OCI-LY7 (cell line): ENCODE data around the gene VEZF1. TPM values are rescaled to one million over a fixed set of nuclear protein-coding genes. Genes with fewer than 3 reads are reported as not detected.

Experiments
- BruUV-seq: library from RNA; stranded (reverse); fragments of 400-500 nt; replicated peaks from 2 replicates; lab custom pipeline; 2021; lab: Mats Ljungman, UMichigan
- CTCF ChIA-PET: fragments of 300-600 bp; sonication (Branson Sonifier 250); formaldehyde crosslinking; loops from one replicate; lab custom pipeline; 2022; ENCODE audit warnings: antibody characterized with exemption; ENCODE audit not compliant: unreplicated experiment; lab: Charles Lee
- POLR2A ChIA-PET: fragments of 300-600 bp; sonication (Branson Sonifier 250); formaldehyde crosslinking; loops from one replicate; lab custom pipeline; 2022; ENCODE audit warnings: antibody characterized with exemption; lab: Charles Lee
- DNase-seq: peaks from one replicate; pipeline ENCODE4 v3.0.0-alpha.2; 2015; ENCODE audit warnings: low spot score
- H2AFZ ChIP-seq: fragments of 200-600 bp; sonication (generic), shearing (Covaris generic); 2 replicates; pipeline ENCODE4 v1.6.1; 2014; ENCODE audit warnings: mild to moderate bottlenecking, antibody characterized with exemption, low read length, moderate library complexity
- H3K27ac ChIP-seq: fragments of 200-600 bp; sonication (generic); 2 replicates; pipeline ENCODE4 v1.5.1; 2014; ENCODE audit warnings: mixed run types, low read depth, mild to moderate bottlenecking, moderate library complexity, low read length, inconsistent platforms; ENCODE audit not compliant: poor library complexity, severe bottlenecking
- H3K36me3 ChIP-seq: fragments of 200-600 bp; sonication (generic); 2 replicates; pipeline ENCODE4 v1.6.1; 2014; ENCODE audit warnings: mild to moderate bottlenecking, antibody characterized with exemption, low read length, moderate library complexity, mixed read lengths; ENCODE audit not compliant: insufficient read depth
- H3K4me1 ChIP-seq: fragments of 200-600 bp; sonication (generic); 2 replicates; pipeline ENCODE4 v1.5.1; 2014; ENCODE audit warnings: mild to moderate bottlenecking, low read length; ENCODE audit not compliant: insufficient read depth, poor library complexity, severe bottlenecking
- H3K4me2 ChIP-seq: fragments of 200-600 bp; sonication (generic); 2 replicates; pipeline ENCODE4 v1.6.1; 2014; ENCODE audit warnings: mild to moderate bottlenecking, low read length
- H3K4me3 ChIP-seq: fragments of 200-600 bp; sonication (generic); 2 replicates; pipeline ENCODE4 v1.5.1; 2014; ENCODE audit warnings: mild to moderate bottlenecking, low read depth, low read length; ENCODE audit not compliant: poor library complexity, severe bottlenecking
- H3K79me2 ChIP-seq: fragments of 200-600 bp; sonication (generic); 2 replicates; pipeline ENCODE4 v1.6.1; 2016; ENCODE audit warnings: low read depth, mild to moderate bottlenecking, low read length, moderate library complexity, mixed read lengths; ENCODE audit not compliant: insufficient read depth
- H3K9me2 ChIP-seq: fragments of 200-600 bp; sonication (generic); 2 replicates; pipeline ENCODE4 v1.6.1; 2016; ENCODE audit warnings: mild to moderate bottlenecking, low read length, mixed read lengths; ENCODE audit not compliant: insufficient read depth
- H3K9me3 ChIP-seq: fragments of 200-600 bp; sonication (generic); 2 replicates; pipeline ENCODE4 v1.6.1; 2014; ENCODE audit warnings: mild to moderate bottlenecking, mixed run types, low read length, mixed read lengths
- H4K20me1 ChIP-seq: fragments of 200-600 bp; sonication (generic); 2 replicates; pipeline ENCODE4 v1.6.1; 2014; ENCODE audit warnings: mild to moderate bottlenecking, antibody characterized with exemption, low read length, moderate library complexity, mixed read lengths; ENCODE audit not compliant: insufficient read depth
- CTCF ChIP-seq: fragments of 200-600 bp; sonication (generic); conservative IDR thresholded peaks from 2 replicates; pipeline ENCODE4 v1.5.1; 2014; ENCODE audit warnings: mild to moderate bottlenecking, antibody characterized with exemption, low read length, moderate library complexity, mixed read lengths
- EZH2phosphoT487 ChIP-seq: fragments of 200-600 bp; sonication (generic); IDR thresholded peaks from 2 replicates; pipeline ENCODE4 v1.6.1; 2018; ENCODE audit warnings: low read depth, borderline replicate concordance, mild to moderate bottlenecking, mixed run types, antibody characterized with exemption, low read length, moderate library complexity, mixed read lengths
- intact Hi-C: fragments of 100-400 bp; cut with micrococcal nuclease; formaldehyde crosslinking; loops from one replicate; pipeline ENCODE4 v1.10.0; 2022; ENCODE audit not compliant: unreplicated experiment
- total RNA-seq, 2 experiments: library from RNA; depleted of rRNA in 1 of 2; stranded (reverse); fragments of >200 nt in 1 of 2; shearing (Covaris generic) in 1 of 2; gene quantifications; 2 replicates each; pipeline ENCODE4 v1.2.3, GENCODE V29; 2014 to 2022

Gene VEZF1
- total RNA-seq, 2 experiments from 2014 or later = 22.6 to 35.4 TPM

DNA sequence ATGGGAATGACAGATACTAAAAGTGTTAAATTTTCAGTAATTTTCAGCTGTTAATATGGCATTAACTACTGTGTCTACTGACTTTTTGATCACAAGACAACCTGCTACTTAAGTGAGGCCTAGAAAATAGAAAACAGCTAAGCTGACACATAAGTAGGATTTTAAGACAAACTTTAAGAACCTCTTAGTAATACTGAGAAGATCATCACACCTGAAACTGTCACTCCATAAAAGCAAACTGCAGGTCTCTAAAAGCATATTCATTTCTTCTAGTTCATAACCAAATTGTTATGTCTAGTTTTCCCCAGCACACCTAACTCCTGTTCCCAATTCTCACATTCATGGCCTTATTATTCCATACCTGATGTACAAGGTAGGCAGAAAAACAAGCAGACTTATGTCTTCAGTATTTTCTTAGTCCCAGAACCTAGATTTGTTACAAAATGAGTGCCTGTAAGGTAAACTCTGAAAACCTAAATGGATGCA lies 11.0 kb upstream of the VEZF1 start:
- Histone ChIP-seq H3K9me2 (no peaks in the 10 kb centered on the region), H4K20me1 (peaks cover 72% of the 10 kb centered on the region), H3K4me3 (no peak overlapping the region), H3K27ac (no peak overlapping the region), H3K9me3 (no peaks in the 10 kb centered on the region), H3K79me2 (peaks cover 55% of the 10 kb centered on the region), H3K36me3 (peaks cover 77% of the 10 kb centered on the region), H3K4me1 (peaks cover 63% of the 10 kb centered on the region), H3K4me2 (peak overlapping the region; percentile 5; the same call in 1 of the 2 replicates), H2AFZ (no peak overlapping the region)
- no peak for TF ChIP-seq CTCF
- no peak for TF ChIP-seq EZH2phosphoT487
- no TSS peak for BruUV-seq
- POLR2A ChIA-PET = interaction anchor here (0.6 to 3.7 kb wide), 3 partner anchors 13 to 138 kb away, joined by 3 to 10 read pairs (median 5); no protein-coding TSS in a partner anchor
- intact Hi-C loops = no loop called here
- no peak for DNase-seq
- CTCF ChIA-PET = interaction anchor here (0.7 to 1.5 kb wide), 4 partner anchors 10 to 140 kb away, joined by 3 to 6 read pairs (median 4); no protein-coding TSS in a partner anchor

DNA sequence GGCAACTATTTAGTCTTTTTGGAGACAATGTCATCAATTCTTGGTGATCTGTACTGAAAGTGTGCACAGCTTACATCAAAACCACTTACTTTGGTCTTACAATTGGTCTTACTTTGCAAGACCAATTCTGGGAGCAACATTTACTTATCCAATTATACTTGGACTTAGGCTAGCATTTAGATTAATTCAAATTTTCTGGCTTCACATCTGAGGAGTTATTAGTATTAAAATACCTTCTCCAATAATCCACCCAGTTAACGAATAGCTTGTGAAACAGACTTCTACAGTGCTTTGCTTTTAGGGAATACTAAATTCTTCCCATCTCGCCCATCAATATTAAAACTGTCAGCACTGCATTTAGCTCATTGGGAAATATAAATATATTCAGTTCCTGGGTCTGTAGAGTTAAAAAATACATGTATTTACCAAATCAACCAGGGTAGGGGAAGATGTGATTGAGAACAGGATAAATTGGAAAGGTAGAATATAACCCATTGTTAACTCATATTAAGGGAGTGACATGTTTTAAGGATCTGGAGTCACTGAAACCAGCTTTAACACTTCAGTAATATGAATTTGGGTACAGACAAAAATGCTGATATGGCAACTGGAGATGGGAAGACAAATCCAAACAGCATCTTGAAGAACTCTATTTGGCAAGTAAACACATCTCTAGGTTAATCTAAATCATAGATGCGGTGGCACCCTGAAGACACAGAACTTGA lies 9.2 kb upstream of the VEZF1 start:
- ChIA-PET CTCF (interaction anchor here (0.9 to 1.7 kb wide), 2 partner anchors 129 to 137 kb away, joined by 3 read pairs; no protein-coding TSS in a partner anchor), POLR2A (interaction anchor here (0.6 to 3.7 kb wide), 6 partner anchors 9 to 133 kb away, joined by 3 to 16 read pairs (median 4); partner anchors contain the start of genes SRSF1 and VEZF1)
- no peak for TF ChIP-seq EZH2phosphoT487
- no peak for TF ChIP-seq CTCF
- Histone ChIP-seq H3K9me2 (no peaks in the 10 kb centered on the region), H2AFZ (no peak overlapping the region), H3K27ac (no peak overlapping the region), H3K4me3 (no peak overlapping the region), H3K9me3 (no peaks in the 10 kb centered on the region), H3K79me2 (peaks cover 37% of the 10 kb centered on the region; the same call in 1 of the 2 replicates), H3K4me1 (peaks cover 53% of the 10 kb centered on the region), H3K36me3 (peaks cover 59% of the 10 kb centered on the region), H3K4me2 (no peak overlapping the region), H4K20me1 (peaks cover 54% of the 10 kb centered on the region)
- BruUV-seq = no TSS peak
- intact Hi-C loops = no loop called here
- DNase-seq = no peak
